Measurements from ENCODE around the gene EFNA3.

EFNA3 gene

DNA sequence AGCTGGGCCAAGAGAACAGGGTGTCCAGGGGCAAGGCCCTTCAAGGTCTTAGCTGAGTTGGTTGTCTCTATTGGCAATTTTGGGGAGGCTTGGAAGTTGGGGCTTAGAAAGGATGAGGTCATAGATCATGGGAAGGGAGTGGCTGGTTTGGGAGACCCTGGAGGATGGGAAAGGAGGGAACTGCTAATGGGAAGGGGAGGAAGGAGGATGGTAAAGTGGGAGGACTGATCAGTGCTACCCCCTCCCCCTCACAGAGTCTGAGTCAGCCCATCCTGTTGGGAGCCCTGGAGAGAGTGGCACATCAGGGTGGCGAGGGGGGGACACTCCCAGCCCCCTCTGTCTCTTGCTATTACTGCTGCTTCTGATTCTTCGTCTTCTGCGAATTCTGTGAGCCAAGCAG, 10.0 kb upstream of the EFNA3 start:
- no peak overlapping the region for H3K4me3 ChIP-seq (ENCODE audit: low read depth, low read length)
- TF ChIP-seq CTCF (IDR thresholded peaks at IDR 0.05; ENCODE audit: low read depth, low read length), result no peak

- H3K4me3 ChIP-seq (ENCODE audit: low read depth, low read length), result no peak overlapping the region
Observed at GRCh38 chr1:155069551-155070157, 9.0 kb upstream of the EFNA3 start.

GRCh38 chr1:155070158-155070621, 8.4 kb upstream of the EFNA3 start:
- no peak for TF ChIP-seq CTCF (IDR thresholded peaks at IDR 0.05; ENCODE audit: low read depth, low read length)
- no peak overlapping the region for H3K4me3 ChIP-seq (ENCODE audit: low read depth, low read length)

More at GRCh38 chr1:155069551-155070157, 9.0 kb upstream of the EFNA3 start:
- no peak for TF ChIP-seq CTCF (IDR thresholded peaks at IDR 0.05; ENCODE audit: low read depth, low read length)

- H3K4me3 ChIP-seq (ENCODE audit: low read depth, low read length), result peak overlapping the region; percentile 42
- peak; percentile 21; the same call in 1 of the 2 replicates for TF ChIP-seq CTCF (IDR thresholded peaks at IDR 0.05; ENCODE audit: low read depth, low read length)
Observed at GRCh38 chr1:155070721-155071569, 7.7 kb upstream of the EFNA3 start.

DNA sequence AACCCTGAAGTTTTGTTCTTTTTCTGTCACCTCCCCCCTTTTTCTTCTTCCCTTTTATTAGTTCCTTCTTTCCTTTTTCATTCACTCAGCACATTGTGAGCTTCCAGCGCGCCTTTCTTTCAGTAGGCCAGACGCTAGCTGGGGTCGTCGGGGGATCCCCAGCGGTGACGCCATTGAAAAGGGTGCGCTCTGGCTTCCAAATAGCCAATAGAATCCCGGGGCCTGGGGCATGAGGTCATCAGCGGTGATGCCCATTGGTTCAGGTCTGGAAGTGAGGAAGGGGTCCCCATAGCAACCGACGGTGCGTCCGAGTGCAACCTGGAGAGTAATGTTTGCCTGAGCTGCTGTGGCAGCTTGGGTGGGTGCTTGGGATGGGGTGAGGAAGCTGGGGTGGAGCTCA, 6.9 kb upstream of the EFNA3 start:
- TF ChIP-seq CTCF (IDR thresholded peaks at IDR 0.05; ENCODE audit: low read depth, low read length), result no peak
- no peak overlapping the region for H3K4me3 ChIP-seq (ENCODE audit: low read depth, low read length)

DNA sequence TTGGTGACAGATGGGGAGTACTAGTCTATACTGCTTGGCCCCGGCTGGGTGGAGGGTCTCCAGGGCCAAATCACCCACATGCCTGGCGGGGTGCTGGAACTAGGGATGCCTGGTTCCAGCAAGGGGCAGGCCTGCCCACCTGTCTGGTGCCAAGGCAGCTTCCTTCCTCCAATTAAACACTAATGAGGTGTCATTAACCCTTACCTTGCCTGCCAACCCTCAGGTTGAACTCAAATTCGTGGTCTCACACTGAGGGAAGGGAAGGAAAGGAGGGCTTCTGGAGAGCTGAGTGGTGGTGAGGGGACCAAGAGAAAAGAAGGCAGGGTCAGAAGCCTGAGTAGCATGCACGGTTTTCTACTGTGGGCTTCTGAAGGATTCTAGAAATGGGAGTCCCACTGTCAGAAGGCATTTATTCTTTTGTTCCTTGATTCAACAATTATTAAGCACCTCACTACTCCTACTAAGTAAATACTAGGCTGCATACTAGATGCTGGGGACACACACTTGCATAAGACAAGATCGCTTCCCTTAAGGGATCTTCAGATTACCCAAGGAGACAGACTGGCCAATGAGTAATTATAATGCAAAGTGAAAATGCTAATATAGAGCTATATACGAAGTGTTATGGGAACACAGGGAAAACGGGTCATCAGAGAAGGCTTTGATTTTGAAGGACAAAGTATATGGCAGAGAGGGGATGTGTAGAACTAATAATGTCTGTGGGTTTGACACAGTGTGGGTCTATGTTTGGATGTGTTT, 5.9 kb upstream of the EFNA3 start:
- H3K4me3 ChIP-seq (ENCODE audit: low read depth, low read length), result no peak overlapping the region
- no peak for TF ChIP-seq CTCF (IDR thresholded peaks at IDR 0.05; ENCODE audit: low read depth, low read length)
